HG02763 (cell line): Measurements from ENCODE around the gene TMEM242.

Source experiments
- ATAC-seq: cut with Tn5 transposase; IDR thresholded peaks from one replicate; pipeline ENCODE4 v1.9.1; 2021; ENCODE audit warnings: mild to moderate bottlenecking, moderate library complexity; ENCODE audit not compliant: unreplicated experiment

Gene TMEM242

GRCh38 chr6:157272866-157273755 lies 50.2 kb downstream of the TMEM242 start:
- ATAC-seq = no peak

GRCh38 chr6:157272372-157272771 lies 50.9 kb downstream of the TMEM242 start:
- no peak for ATAC-seq

GRCh38 chr6:157271911-157272310 lies 51.4 kb downstream of the TMEM242 start:
- no peak for ATAC-seq

- ATAC-seq = no peak
Observed at GRCh38 chr6:157271441-157271840, 51.9 kb downstream of the TMEM242 start.

- ATAC-seq = no peak
Observed at GRCh38 chr6:157270916-157271315, 52.4 kb downstream of the TMEM242 start.

- ATAC-seq = no peak
Observed at GRCh38 chr6:157270308-157270707, 53.0 kb downstream of the TMEM242 start.

- ATAC-seq = no peak
Observed at GRCh38 chr6:157269261-157269794, 54.0 kb downstream of the TMEM242 start.

GRCh38 chr6:157268835-157269234 lies 54.5 kb downstream of the TMEM242 start:
- ATAC-seq = no peak

GRCh38 chr6:157268396-157268795 lies 54.9 kb downstream of the TMEM242 start:
- no peak for ATAC-seq

- ATAC-seq = no peak
Observed at GRCh38 chr6:157267654-157268053, 55.7 kb downstream of the TMEM242 start.

GRCh38 chr6:157267109-157267611 lies 56.2 kb downstream of the TMEM242 start:
- no peak for ATAC-seq

- no peak for ATAC-seq
Observed at GRCh38 chr6:157266274-157267101, 56.8 kb downstream of the TMEM242 start.

- no peak for ATAC-seq
Observed at GRCh38 chr6:157265635-157266034, 57.7 kb downstream of the TMEM242 start.

GRCh38 chr6:157265186-157265585 lies 58.1 kb downstream of the TMEM242 start:
- ATAC-seq = no peak

- ATAC-seq = no peak
Observed at GRCh38 chr6:157264701-157265100, 58.6 kb downstream of the TMEM242 start.

GRCh38 chr6:157263881-157264397 lies 59.4 kb downstream of the TMEM242 start:
- no peak for ATAC-seq

GRCh38 chr6:157263146-157263545 lies 60.2 kb downstream of the TMEM242 start:
- ATAC-seq = no peak

GRCh38 chr6:157261606-157262005 lies 61.7 kb downstream of the TMEM242 start:
- no peak for ATAC-seq

- no peak for ATAC-seq
Observed at GRCh38 chr6:157260735-157261410, 62.4 kb downstream of the TMEM242 start.

- ATAC-seq = no peak
Observed at GRCh38 chr6:157259443-157259842, 63.9 kb downstream of the TMEM242 start.

- no peak for ATAC-seq
Observed at GRCh38 chr6:157258878-157259277, 64.4 kb downstream of the TMEM242 start.
